GM12878 (cell line): Measurements from ENCODE around the gene INF2. TPM values are rescaled to one million over a fixed set of nuclear protein-coding genes. Genes with fewer than 3 reads are reported as not detected.

Experiments used
- ATAC-seq: fragments of 200-7000 bp; cut with Tn5 transposase; 3 replicates; pipeline ENCODE4 v1.9.1; 2020; ENCODE audit warnings: mild to moderate bottlenecking, moderate library complexity
- BruUV-seq: library from RNA; stranded (reverse); fragments of 400-500 nt; replicated peaks from 2 replicates; lab custom pipeline; 2021; lab: Mats Ljungman, UMichigan
- CTCF ChIA-PET: fragments of 300-600 bp; sonication (Branson Sonifier 250); formaldehyde crosslinking; extraction: SDS; loops from one replicate; lab custom pipeline; 2021; ENCODE audit warnings: inconsistent platforms; lab: Yijun Ruan, JAX
- POLR2A ChIA-PET: fragments of 350-600 bp; formaldehyde crosslinking; extraction: SDS; loops from one replicate; lab custom pipeline; 2021; ENCODE audit warnings: inconsistent platforms; lab: Charles Lee
- RAD21 ChIA-PET: fragments of 300-600 bp; sonication (Branson Sonifier 250); formaldehyde crosslinking; loops from one replicate; lab custom pipeline; 2023; ENCODE audit warnings: antibody characterized with exemption; ENCODE audit not compliant: unreplicated experiment; lab: Charles Lee
- SMC1A ChIA-PET: fragments of 300-600 bp; sonication (Branson Sonifier 250); formaldehyde crosslinking; loops from one replicate; lab custom pipeline; 2023; ENCODE audit not compliant: unreplicated experiment, uncharacterized antibody; lab: Charles Lee
- DNase-seq: peaks from one replicate; pipeline ENCODE4 v3.0.0-alpha.2; 2011; ENCODE audit warnings: low read depth, low spot score
- FAIRE-seq: peaks from 3 replicates; lab custom pipeline; 2011; peaks lifted over from hg19 to GRCh38; lab: Jason Lieb, UNC
- H2AFZ ChIP-seq: 2 replicates; pipeline ENCODE4 v1.6.0; 2011; ENCODE audit warnings: low read depth, low read length, control low read depth; ENCODE audit not compliant: control insufficient read depth
- H3K27ac ChIP-seq: 2 replicates; pipeline ENCODE4 v1.5.1; 2011; ENCODE audit warnings: control low read depth; ENCODE audit not compliant: control insufficient read depth, insufficient read depth
- H3K27me3 ChIP-seq, 2 experiments: replicated peaks in 1 of 2; 2 replicates each; pipeline versions ENCODE4 v1.6.0 to v1.6.1; 2011; ENCODE audit warnings: low read length in 1 of 2; ENCODE audit not compliant: control insufficient read depth in 2 of 2, insufficient read depth in 2 of 2
- H3K36me3 ChIP-seq, 2 experiments: 2 replicates each; pipeline ENCODE4 v1.5.1; 2011; ENCODE audit warnings: low read length in 1 of 2; ENCODE audit not compliant: control insufficient read depth in 2 of 2, insufficient read depth in 2 of 2
- H3K4me1 ChIP-seq: 2 replicates; pipeline ENCODE4 v1.6.1; 2011; ENCODE audit warnings: mild to moderate bottlenecking, low read length, moderate library complexity, mixed read lengths; ENCODE audit not compliant: control insufficient read depth, insufficient read depth
- H3K4me2 ChIP-seq: 2 replicates; pipeline ENCODE4 v1.6.0; 2011; ENCODE audit warnings: control low read depth; ENCODE audit not compliant: control insufficient read depth, insufficient read depth
- H3K4me3 ChIP-seq: fragments of 200-600 bp; sonication (generic); 2 replicates; pipeline ENCODE4 v1.5.1; 2016
- H3K79me2 ChIP-seq: 2 replicates; pipeline ENCODE4 v1.6.0; 2011; ENCODE audit warnings: low read length; ENCODE audit not compliant: control insufficient read depth, insufficient read depth
- H3K9ac ChIP-seq: 2 replicates; pipeline ENCODE4 v1.8.0; 2011; ENCODE audit warnings: low read length, control low read depth, mixed read lengths; ENCODE audit not compliant: control insufficient read depth, insufficient read depth
- H3K9me3 ChIP-seq: replicated peaks from 3 replicates; pipeline ENCODE4 v1.5.1; 2011; ENCODE audit warnings: mild to moderate bottlenecking, low read length; ENCODE audit not compliant: control insufficient read depth, insufficient read depth
- H4K20me1 ChIP-seq: 2 replicates; pipeline ENCODE4 v1.6.0; 2011; ENCODE audit not compliant: control insufficient read depth, insufficient read depth
- BACH1 ChIP-seq: fragments of 450-650 bp; IDR thresholded peaks from 2 replicates; pipeline ENCODE4 v1.6.1; 2017; ENCODE audit warnings: mild to moderate bottlenecking, borderline replicate concordance
- CBFB ChIP-seq: IDR thresholded peaks from 2 replicates; pipeline ENCODE4 v1.6.1; 2016; ENCODE audit warnings: antibody characterized with exemption, low read depth
- ESRRA ChIP-seq: IDR thresholded peaks from 2 replicates; pipeline ENCODE4 v1.6.1; 2012; ENCODE audit warnings: mild to moderate bottlenecking, low read length, improper control_type of control experiment
- MEF2B ChIP-seq: fragments of 450-650 bp; IDR thresholded peaks from 2 replicates; pipeline ENCODE4 v1.6.1; 2018; ENCODE audit warnings: mild to moderate bottlenecking, moderate library complexity; ENCODE audit not compliant: partially characterized antibody, poor library complexity, severe bottlenecking
- NFIC ChIP-seq: IDR thresholded peaks from 2 replicates; pipeline ENCODE4 v1.6.1; 2012; ENCODE audit warnings: low read depth, mild to moderate bottlenecking, inconsistent platforms, low read length, moderate library complexity
- NRF1 ChIP-seq: conservative IDR thresholded peaks from 2 replicates; pipeline ENCODE4 v1.6.1; 2011; ENCODE audit warnings: mild to moderate bottlenecking, low read depth, low read length, improper control_type of control experiment
- PAX8 ChIP-seq: fragments of 450-650 bp; IDR thresholded peaks from 2 replicates; pipeline ENCODE4 v1.6.1; 2017; ENCODE audit warnings: mild to moderate bottlenecking, moderate library complexity
- POLR2AphosphoS5 ChIP-seq: IDR thresholded peaks from 2 replicates; pipeline ENCODE4 v1.6.1; 2011; ENCODE audit warnings: mild to moderate bottlenecking, low read length, inconsistent platforms
- SMAD5 ChIP-seq: IDR thresholded peaks from 2 replicates; pipeline ENCODE4 v1.6.1; 2016; ENCODE audit warnings: antibody characterized with exemption, low read depth
- WGBS: methylation state at CpG from one replicate; pipeline ENCODE4 v1.1.6; 2016; ENCODE audit warnings: low lambda C conversion rate; ENCODE audit not compliant: insufficient replicate concordance, insufficient coverage; ENCODE audit errors: missing lambda C conversion rate; 5-methylcytosine and 5-hydroxymethylcytosine counted together
- in situ Hi-C: fragments of 300-500 bp; cut with MboI; formaldehyde crosslinking; loops from 9 replicates; pipeline ENCODE4 v1.14.3; 2018; ENCODE audit warnings: mixed read lengths
- intact Hi-C: fragments of 100-400 bp; cut with micrococcal nuclease; formaldehyde crosslinking; loops from one replicate; pipeline ENCODE4 v1.14.2; 2022; ENCODE audit not compliant: unreplicated experiment
- polyA plus RNA-seq, 11 experiments: library from polyadenylated mRNA; depleted of rRNA in 4 of 11; unstranded in 6 of 11; stranded (reverse) in 5 of 11; fragments of >200 nt; fragmentation: Nextera tagmentation in 4 of 11; fragmentation: Illumina TruSeq in 1 of 11; extraction: Ambion mirVana in 4 of 11; extraction: Trizol in 1 of 11; gene quantifications; 1 replicate in 1 of 11; 2 replicates in 10 of 11; pipeline versions ENCODE4 v1.2.1 to v1.2.3, GENCODE V29; 2011 to 2016; ENCODE audit warnings: inconsistent platforms in 2 of 11, missing spikeins in 2 of 11, low read depth in 1 of 11
- total RNA-seq, 4 experiments: library from RNA; depleted of rRNA in 3 of 4; stranded (reverse); fragments of >200 nt in 3 of 4; fragmentation: Illumina TruSeq in 1 of 4; extraction: Trizol in 1 of 4; gene quantifications; 2 replicates each; pipeline versions ENCODE4 v1.2.1 to v1.2.3, GENCODE V29; 2013 to 2021
- TF ChIP-seq, protein P1 (sequence below): fragments of 450-650 bp; IDR thresholded peaks from 2 replicates; pipeline ENCODE4 v1.6.1; 2017; ENCODE audit warnings: mild to moderate bottlenecking, moderate library complexity

The INF2 gene
- total and polyA plus RNA-seq, 10 of the 15 experiments (the other 5 are each of a cell fraction or from before 2014, with no cell fraction given), result 0.72 to 43.2 (median 8.3) TPM

DNA sequence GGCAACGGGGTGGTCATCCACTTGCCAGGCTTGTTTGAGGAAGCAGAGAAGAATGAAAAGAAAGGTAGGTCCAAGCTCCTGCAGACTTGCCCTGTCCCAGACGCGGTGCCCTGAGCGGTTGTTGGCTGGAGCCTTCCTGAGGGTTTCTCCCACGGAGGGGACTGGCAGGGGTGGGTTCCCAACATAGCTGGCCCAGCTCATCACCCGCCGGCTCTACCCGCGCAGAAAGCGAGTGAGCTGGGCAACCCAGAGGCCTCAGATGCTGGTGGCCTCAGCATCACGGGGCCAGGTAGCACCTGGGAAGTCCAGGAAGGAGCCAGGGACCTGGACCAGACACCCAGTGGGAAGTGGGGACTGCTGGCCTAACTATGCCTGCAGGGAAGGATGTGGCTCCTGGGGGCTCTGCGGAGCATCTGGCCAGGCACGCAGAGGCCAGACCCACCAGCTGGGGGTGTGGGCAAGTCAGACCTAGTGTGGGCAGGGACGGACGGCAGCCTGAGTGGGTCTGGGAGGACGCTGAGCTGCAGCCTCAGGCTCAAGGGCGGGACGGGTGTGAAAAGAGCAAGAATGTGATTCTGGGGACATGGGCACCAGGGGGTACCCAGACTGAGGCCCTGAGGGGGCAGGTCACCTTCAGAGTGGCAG, 49.1 kb downstream of the INF2 start:
- ATAC-seq (no peak), FAIRE-seq (no peak), DNase-seq (no peak)
- Histone ChIP-seq H3K27ac (no peak overlapping the region), H3K9me3 (no peaks in the 10 kb centered on the region), H3K79me2 (no peaks in the 10 kb centered on the region), H4K20me1 (no peaks in the 10 kb centered on the region), H3K4me2 (no peak overlapping the region), H3K9ac (no peak overlapping the region), H3K27me3 (no peaks in the 10 kb centered on the region; a peak in 3 of 4 replicates), H2AFZ (no peak overlapping the region), H3K4me3 (no peak overlapping the region), H3K4me1 (no peaks in the 10 kb centered on the region), H3K36me3 (no peaks in the 10 kb centered on the region)
- ChIA-PET SMC1A (no interaction called here), RAD21 (no interaction called here), CTCF (interaction anchor here (1.3 kb wide), 1 partner anchor 67 kb away, joined by 3 read pairs; no protein-coding TSS in a partner anchor), POLR2A (no interaction called here)
- WGBS, result 63% methylated on average over 18 of the region's 18 CpGs
- BruUV-seq, result no TSS peak
- in situ Hi-C loops, result no loop called here
- intact Hi-C loops, result no loop called here
- TF ChIP-seq POLR2AphosphoS5 (no peak), MEF2B (no peak), NFIC (no peak), NRF1 (no peak), BACH1 (no peak), PAX8 (no peak), CBFB (no peak), ESRRA (no peak), SMAD5 (no peak)
- TF ChIP-seq, protein P1, sequence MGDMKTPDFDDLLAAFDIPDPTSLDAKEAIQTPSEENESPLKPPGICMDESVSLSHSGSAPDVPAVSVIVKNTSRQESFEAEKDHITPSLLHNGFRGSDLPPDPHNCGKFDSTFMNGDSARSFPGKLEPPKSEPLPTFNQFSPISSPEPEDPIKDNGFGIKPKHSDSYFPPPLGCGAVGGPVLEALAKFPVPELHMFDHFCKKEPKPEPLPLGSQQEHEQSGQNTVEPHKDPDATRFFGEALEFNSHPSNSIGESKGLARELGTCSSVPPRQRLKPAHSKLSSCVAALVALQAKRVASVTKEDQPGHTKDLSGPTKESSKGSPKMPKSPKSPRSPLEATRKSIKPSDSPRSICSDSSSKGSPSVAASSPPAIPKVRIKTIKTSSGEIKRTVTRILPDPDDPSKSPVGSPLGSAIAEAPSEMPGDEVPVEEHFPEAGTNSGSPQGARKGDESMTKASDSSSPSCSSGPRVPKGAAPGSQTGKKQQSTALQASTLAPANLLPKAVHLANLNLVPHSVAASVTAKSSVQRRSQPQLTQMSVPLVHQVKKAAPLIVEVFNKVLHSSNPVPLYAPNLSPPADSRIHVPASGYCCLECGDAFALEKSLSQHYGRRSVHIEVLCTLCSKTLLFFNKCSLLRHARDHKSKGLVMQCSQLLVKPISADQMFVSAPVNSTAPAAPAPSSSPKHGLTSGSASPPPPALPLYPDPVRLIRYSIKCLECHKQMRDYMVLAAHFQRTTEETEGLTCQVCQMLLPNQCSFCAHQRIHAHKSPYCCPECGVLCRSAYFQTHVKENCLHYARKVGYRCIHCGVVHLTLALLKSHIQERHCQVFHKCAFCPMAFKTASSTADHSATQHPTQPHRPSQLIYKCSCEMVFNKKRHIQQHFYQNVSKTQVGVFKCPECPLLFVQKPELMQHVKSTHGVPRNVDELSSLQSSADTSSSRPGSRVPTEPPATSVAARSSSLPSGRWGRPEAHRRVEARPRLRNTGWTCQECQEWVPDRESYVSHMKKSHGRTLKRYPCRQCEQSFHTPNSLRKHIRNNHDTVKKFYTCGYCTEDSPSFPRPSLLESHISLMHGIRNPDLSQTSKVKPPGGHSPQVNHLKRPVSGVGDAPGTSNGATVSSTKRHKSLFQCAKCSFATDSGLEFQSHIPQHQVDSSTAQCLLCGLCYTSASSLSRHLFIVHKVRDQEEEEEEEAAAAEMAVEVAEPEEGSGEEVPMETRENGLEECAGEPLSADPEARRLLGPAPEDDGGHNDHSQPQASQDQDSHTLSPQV, result no peak
